ENCODE measurements around the gene IQCF2.

The IQCF2 gene

GRCh38 chr3:51875501-51875900 is 14.1 kb downstream of the IQCF2 start, which contains the start of gene IQCF5:
Gene IQCF5 (minus strand): TSS chr3:51875601. CDS start chr3:51875531, 70 bp downstream.
- Histone ChIP-seq H3K36me3 (no peaks in the 10 kb centered on the region), H3K27me3 (no peaks in the 10 kb centered on the region), H3K9me3 (no peaks in the 10 kb centered on the region), H4K20me1 (no peaks in the 10 kb centered on the region), H3K9ac (no peak within 1 kb of the TSS), H3K4me3 (no peak within 1 kb of the TSS), H3K4me2 (no peak within 1 kb of the TSS), H3K4me1 (peaks cover 9% of the 10 kb centered on the region), H3K27ac (no peak within 1 kb of the TSS)
- TF ChIP-seq Cebpa-rat (IDR thresholded peaks at IDR 0.05), result no peak

- no peaks in the 10 kb centered on the region for H3K36me3 ChIP-seq
- H3K9ac ChIP-seq, result no peak overlapping the region
- no peak overlapping the region for H3K27ac ChIP-seq
- H3K9me3 ChIP-seq, result no peaks in the 10 kb centered on the region
- no peaks in the 10 kb centered on the region for H3K27me3 ChIP-seq
- no peak for TF ChIP-seq Cebpa-rat (IDR thresholded peaks at IDR 0.05)
- no peaks in the 10 kb centered on the region for H4K20me1 ChIP-seq
- no peak overlapping the region for H3K4me2 ChIP-seq
- no peak overlapping the region for H3K4me3 ChIP-seq
- peaks cover 9% of the 10 kb centered on the region for H3K4me1 ChIP-seq
Measured at GRCh38 chr3:51876186-51876585, 14.8 kb downstream of the IQCF2 start.

- Histone ChIP-seq H3K27me3 (no peaks in the 10 kb centered on the region), H3K27ac (no peak overlapping the region), H3K9ac (no peak overlapping the region), H3K4me2 (no peak overlapping the region), H3K4me3 (no peak overlapping the region), H3K9me3 (no peaks in the 10 kb centered on the region), H3K4me1 (peaks cover 13% of the 10 kb centered on the region), H4K20me1 (no peaks in the 10 kb centered on the region), H3K36me3 (no peaks in the 10 kb centered on the region)
- TF ChIP-seq Cebpa-rat (IDR thresholded peaks at IDR 0.05), result no peak
Measured at GRCh38 chr3:51879937-51880336, 18.5 kb downstream of the IQCF2 start.

- no peaks in the 10 kb centered on the region for H4K20me1 ChIP-seq
- no peaks in the 10 kb centered on the region for H3K36me3 ChIP-seq
- H3K9ac ChIP-seq, result no peak overlapping the region
- no peak overlapping the region for H3K4me3 ChIP-seq
- no peak for TF ChIP-seq Cebpa-rat (IDR thresholded peaks at IDR 0.05)
- no peaks in the 10 kb centered on the region for H3K9me3 ChIP-seq
- 0 out of 2 replicates have a peak, but pooled peaks cover 4% of the 10 kb centered on the region for H3K4me1 ChIP-seq
- H3K4me2 ChIP-seq, result no peak overlapping the region
- no peak overlapping the region for H3K27ac ChIP-seq
- no peaks in the 10 kb centered on the region for H3K27me3 ChIP-seq
Measured at GRCh38 chr3:51886447-51886846, 25.0 kb downstream of the IQCF2 start.

- Histone ChIP-seq H3K27ac (no peak overlapping the region), H3K27me3 (no peaks in the 10 kb centered on the region), H3K36me3 (no peaks in the 10 kb centered on the region), H3K4me2 (no peak overlapping the region), H3K4me1 (0 out of 2 replicates have a peak, but pooled peaks cover 4% of the 10 kb centered on the region), H3K9ac (no peak overlapping the region), H3K4me3 (no peak overlapping the region), H3K9me3 (no peaks in the 10 kb centered on the region), H4K20me1 (no peaks in the 10 kb centered on the region)
- TF ChIP-seq Cebpa-rat (IDR thresholded peaks at IDR 0.05), result no peak
Measured at GRCh38 chr3:51887620-51888019, 26.2 kb downstream of the IQCF2 start.

GRCh38 chr3:51888463-51889105 is 27.2 kb downstream of the IQCF2 start:
- TF ChIP-seq Cebpa-rat (IDR thresholded peaks at IDR 0.05), result no peak

GRCh38 chr3:51891242-51892039 is 30.0 kb downstream of the IQCF2 start:
- no peak overlapping the region for H3K4me2 ChIP-seq
- H4K20me1 ChIP-seq, result no peaks in the 10 kb centered on the region
- H3K9ac ChIP-seq, result no peak overlapping the region
- H3K9me3 ChIP-seq, result no peaks in the 10 kb centered on the region
- no peaks in the 10 kb centered on the region for H3K4me1 ChIP-seq
- no peak for TF ChIP-seq Cebpa-rat (IDR thresholded peaks at IDR 0.05)
- H3K4me3 ChIP-seq, result no peak overlapping the region
- no peaks in the 10 kb centered on the region for H3K36me3 ChIP-seq
- no peaks in the 10 kb centered on the region for H3K27me3 ChIP-seq
- no peak overlapping the region for H3K27ac ChIP-seq

More at GRCh38 chr3:51888463-51889105, 27.2 kb downstream of the IQCF2 start:
- H3K9ac ChIP-seq, result no peak overlapping the region
- no peak overlapping the region for H3K4me2 ChIP-seq
- H4K20me1 ChIP-seq, result no peaks in the 10 kb centered on the region
- no peak overlapping the region for H3K4me3 ChIP-seq
- H3K4me1 ChIP-seq, result 0 out of 2 replicates have a peak, but pooled peaks cover 4% of the 10 kb centered on the region
- no peak overlapping the region for H3K27ac ChIP-seq
- H3K9me3 ChIP-seq, result no peaks in the 10 kb centered on the region
- H3K27me3 ChIP-seq, result no peaks in the 10 kb centered on the region
- H3K36me3 ChIP-seq, result no peaks in the 10 kb centered on the region

GRCh38 chr3:51894391-51894790 is 33.0 kb downstream of the IQCF2 start:
- no peaks in the 10 kb centered on the region for H4K20me1 ChIP-seq
- no peak for TF ChIP-seq Cebpa-rat (IDR thresholded peaks at IDR 0.05)

GRCh38 chr3:51894939-51895338 is 33.5 kb downstream of the IQCF2 start:
- H3K9ac ChIP-seq, result no peak overlapping the region
- no peaks in the 10 kb centered on the region for H3K27me3 ChIP-seq
- H3K36me3 ChIP-seq, result no peaks in the 10 kb centered on the region
- H3K4me1 ChIP-seq, result no peaks in the 10 kb centered on the region
- no peak for TF ChIP-seq Cebpa-rat (IDR thresholded peaks at IDR 0.05)
- no peak overlapping the region for H3K27ac ChIP-seq
- no peak overlapping the region for H3K4me3 ChIP-seq
- H4K20me1 ChIP-seq, result no peaks in the 10 kb centered on the region
- H3K9me3 ChIP-seq, result no peaks in the 10 kb centered on the region
- no peak overlapping the region for H3K4me2 ChIP-seq

More at GRCh38 chr3:51894391-51894790, 33.0 kb downstream of the IQCF2 start:
- H3K4me1 ChIP-seq, result no peaks in the 10 kb centered on the region
- H3K27me3 ChIP-seq, result no peaks in the 10 kb centered on the region
- no peaks in the 10 kb centered on the region for H3K36me3 ChIP-seq
- H3K4me3 ChIP-seq, result no peak overlapping the region
- H3K9me3 ChIP-seq, result no peaks in the 10 kb centered on the region
- no peak overlapping the region for H3K4me2 ChIP-seq
- H3K9ac ChIP-seq, result no peak overlapping the region
- H3K27ac ChIP-seq, result no peak overlapping the region

GRCh38 chr3:51896607-51897305 is 35.3 kb downstream of the IQCF2 start:
- Histone ChIP-seq H3K9ac (no peak overlapping the region), H3K4me3 (no peak overlapping the region), H3K4me2 (no peak overlapping the region), H3K4me1 (no peaks in the 10 kb centered on the region), H3K27ac (no peak overlapping the region), H3K27me3 (no peaks in the 10 kb centered on the region), H3K36me3 (no peaks in the 10 kb centered on the region), H3K9me3 (no peaks in the 10 kb centered on the region), H4K20me1 (no peaks in the 10 kb centered on the region)
- no peak for TF ChIP-seq Cebpa-rat (IDR thresholded peaks at IDR 0.05)

Data from BLaER1 (cell line).